B cell (primary cell): Measurements from ENCODE around the gene ARRB1.

Source experiments
- CTCF ChIP-seq: fragments of 200-600 bp; IDR thresholded peaks from one replicate; pipeline ENCODE4 v1.8.0; 2022; ENCODE audit warnings: antibody characterized with exemption, mild to moderate bottlenecking
- EZH2 ChIP-seq: IDR thresholded peaks from 2 replicates; pipeline ENCODE4 v1.6.1; 2012; ENCODE audit warnings: borderline replicate concordance, low read depth, mild to moderate bottlenecking, moderate library complexity, low read length; ENCODE audit not compliant: insufficient read depth, poor library complexity, severe bottlenecking

GRCh38 chr11:75337195-75337654 lies 14.2 kb downstream of the ARRB1 start:
- no peak for TF ChIP-seq CTCF
- TF ChIP-seq EZH2 = no peak
